Mucosa of descending colon (tissue), 3 donors: ENCODE results near the gene SYNPR. TPM values are rescaled to one million over a fixed set of nuclear protein-coding genes. Genes with fewer than 3 reads are reported as not detected.

Experiments
- ATAC-seq: fragments of 200-7000 bp; cut with Tn5 transposase; one replicate; pipeline ENCODE4 v1.9.1; 2020; ENCODE audit warnings: mild to moderate bottlenecking, moderate library complexity
- DNase-seq, 3 donors: peaks; one replicate each; pipeline ENCODE4 v3.0.0-alpha.2; 2020
- H3K36me3 ChIP-seq: fragments of 200-600 bp; one replicate; pipeline ENCODE4 v1.8.0; 2021; ENCODE audit warnings: low read depth, mild to moderate bottlenecking
- H3K4me1 ChIP-seq: fragments of 200-600 bp; one replicate; pipeline ENCODE4 v1.8.0; 2021; ENCODE audit warnings: low read depth, mild to moderate bottlenecking
- H3K4me3 ChIP-seq: fragments of 200-600 bp; one replicate; pipeline ENCODE4 v1.8.0; 2021; ENCODE audit warnings: mild to moderate bottlenecking
- H3K9me3 ChIP-seq: fragments of 200-600 bp; one replicate; pipeline ENCODE4 v1.8.0; 2021; ENCODE audit warnings: mild to moderate bottlenecking
- CTCF ChIP-seq: fragments of 200-600 bp; IDR thresholded peaks from one replicate; pipeline ENCODE4 v1.8.0; 2022; ENCODE audit warnings: antibody characterized with exemption, mild to moderate bottlenecking
- intact Hi-C, 2 donors: fragments of 100-400 bp; cut with DNase I in 1 of 2; cut with micrococcal nuclease in 1 of 2; formaldehyde crosslinking; loops; one replicate each; pipeline versions ENCODE4 v1.11.0 to v1.11.1; 2022; cut with DNase I, micrococcal nuclease
- total RNA-seq, 3 donors: library from RNA; stranded (reverse); fragmentation: NEBNext Ultra II Directional in 2 of 3; extraction: Animal tissue kit (Norgen Biotek cat#: 25700) in 2 of 3; gene quantifications; one replicate each; pipeline versions ENCODE4 v1.2.1 to v1.2.4, GENCODE V29; 2021 to 2023
- donor health status: DM: no; HTN: no; CAD: no; lungs with moderate emphysema.
- donor health status: DM: no; HTN: no; CAD: no.
- donor health status: DM: no; HTN: yes; CAD: no.

Gene SYNPR
- total RNA-seq, 3 donors from 2014 or later, result not detected

- DNase-seq, result no peak
- ATAC-seq, result peak; percentile 84
- intact Hi-C loops, result no loop called here
- Histone ChIP-seq H3K9me3 (no peaks in the 10 kb centered on the region), H3K4me1 (peaks cover under 1% of the 10 kb centered on the region), H3K4me3 (no peak overlapping the region), H3K36me3 (no peaks in the 10 kb centered on the region)
- TF ChIP-seq CTCF, result no peak
These were observed 216.5 kb downstream of the SYNPR start for GRCh38 chr3:63494646-63495045.

- no peak for ATAC-seq
- H3K4me3 ChIP-seq, result no peak overlapping the region
- H3K36me3 ChIP-seq, result no peaks in the 10 kb centered on the region
- no peaks in the 10 kb centered on the region for H3K9me3 ChIP-seq
- intact Hi-C loops, result no loop called here
- no peak for TF ChIP-seq CTCF
- peaks cover 10% of the 10 kb centered on the region for H3K4me1 ChIP-seq
- DNase-seq, result no peak
These were observed 219.5 kb downstream of the SYNPR start for GRCh38 chr3:63497641-63498040.

- ATAC-seq (peak; percentile 99), DNase-seq (peak in 1 of 3 donors; percentile 63)
- no peak for TF ChIP-seq CTCF
- Histone ChIP-seq H3K4me1 (peaks cover 10% of the 10 kb centered on the region), H3K9me3 (no peaks in the 10 kb centered on the region), H3K36me3 (no peaks in the 10 kb centered on the region), H3K4me3 (no peak overlapping the region)
- intact Hi-C loops, result no loop called here
These were observed 222.1 kb downstream of the SYNPR start for GRCh38 chr3:63500196-63500595.

- H3K9me3 ChIP-seq, result no peaks in the 10 kb centered on the region
- H3K36me3 ChIP-seq, result no peaks in the 10 kb centered on the region
- no peak for TF ChIP-seq CTCF
- intact Hi-C loops, result no loop called here
- no peak overlapping the region for H3K4me3 ChIP-seq
- ATAC-seq (peak; percentile 97), DNase-seq (peak in 1 of 3 donors; percentile 61)
- peaks cover 9% of the 10 kb centered on the region for H3K4me1 ChIP-seq
These were observed 230.2 kb downstream of the SYNPR start for GRCh38 chr3:63508305-63508704.

- Histone ChIP-seq H3K9me3 (no peaks in the 10 kb centered on the region), H3K4me3 (no peak overlapping the region), H3K4me1 (peaks cover 9% of the 10 kb centered on the region), H3K36me3 (no peaks in the 10 kb centered on the region)
- DNase-seq (no peak), ATAC-seq (peak; percentile 83)
- intact Hi-C loops, result no loop called here
- TF ChIP-seq CTCF, result no peak
These were observed 230.7 kb downstream of the SYNPR start for GRCh38 chr3:63508771-63509170.

GRCh38 chr3:63513791-63514190 is 235.7 kb downstream of the SYNPR start:
- DNase-seq (no peak), ATAC-seq (no peak)
- Histone ChIP-seq H3K4me1 (peaks cover 1% of the 10 kb centered on the region), H3K9me3 (no peaks in the 10 kb centered on the region), H3K4me3 (no peak overlapping the region), H3K36me3 (no peaks in the 10 kb centered on the region)
- TF ChIP-seq CTCF, result no peak
- intact Hi-C loops, result no loop called here
